K562 (cell line): Measurements from ENCODE around the gene TNNT2. TPM values are rescaled to one million over a fixed set of nuclear protein-coding genes. Genes with fewer than 3 reads are reported as not detected.

Source experiments
- ATAC-seq: fragments of 200-7000 bp; cut with Tn5 transposase; 3 replicates; pipeline ENCODE4 v1.9.1; 2020; ENCODE audit warnings: moderate library complexity
- BruUV-seq: library from RNA; stranded (reverse); fragments of 400-500 nt; replicated peaks from 2 replicates; lab custom pipeline; 2021; lab: Mats Ljungman, UMichigan
- CTCF ChIA-PET: fragments of 300-600 bp; formaldehyde crosslinking; extraction: SDS; loops from one replicate; lab custom pipeline; 2021; ENCODE audit warnings: low intra/inter-chr PET ratio; lab: Yijun Ruan, JAX
- POLR2A ChIA-PET: fragments of 300-600, 350-650 bp; sonication (Branson Sonifier 250); formaldehyde crosslinking; extraction: SDS; loops from one replicate; lab custom pipeline; 2021; ENCODE audit warnings: antibody characterized with exemption, inconsistent platforms; lab: Yijun Ruan, JAX
- DNase-seq, 4 experiments: peaks; one replicate each; pipeline versions ENCODE4 v3.0.0 to v3.0.0-alpha.2; 2011 to 2018; ENCODE audit warnings: low spot score in 3 of 4, mixed read lengths in 3 of 4; ENCODE audit errors: extremely low read depth in 1 of 4
- FAIRE-seq: peaks from 2 replicates; lab custom pipeline; 2011; peaks lifted over from hg19 to GRCh38; lab: Jason Lieb, UNC
- H2AFZ ChIP-seq: 2 replicates; pipeline ENCODE4 v1.6.0; 2011; ENCODE audit warnings: low read depth, low read length, control low read depth, inconsistent platforms
- H3K27ac ChIP-seq: fragments of 200-600 bp; 3 replicates; pipeline ENCODE4 v1.8.0; 2011; ENCODE audit warnings: low read depth, mild to moderate bottlenecking, control low read depth, inconsistent platforms, low read length, moderate library complexity, mixed read lengths; ENCODE audit errors: extremely low read depth
- H3K27me3 ChIP-seq, 2 experiments: fragments of 300-600 bp in 1 of 2; 2 replicates in 1 of 2; 3 replicates in 1 of 2; pipeline versions ENCODE4 v1.6.0 to v1.8.0; 2011; ENCODE audit warnings: inconsistent platforms in 2 of 2, low read length in 2 of 2, mild to moderate bottlenecking in 1 of 2, mixed read lengths in 1 of 2, moderate library complexity in 1 of 2; ENCODE audit not compliant: control insufficient read depth in 2 of 2, insufficient read depth in 2 of 2
- H3K36me3 ChIP-seq: fragments of 300-600 bp; 3 replicates; pipeline ENCODE4 v1.8.0; 2011; ENCODE audit warnings: mild to moderate bottlenecking, low read length, inconsistent platforms; ENCODE audit not compliant: control insufficient read depth, insufficient read depth
- H3K4me1 ChIP-seq, 2 experiments: fragments of 200-600 bp in 1 of 2; replicated peaks in 1 of 2; 2 replicates in 1 of 2; 3 replicates in 1 of 2; pipeline versions ENCODE4 v1.5.1 to v1.8.0; 2011; ENCODE audit warnings: inconsistent platforms in 2 of 2, low read length in 2 of 2, mild to moderate bottlenecking in 1 of 2, mixed read lengths in 1 of 2, moderate library complexity in 1 of 2; ENCODE audit not compliant: control insufficient read depth in 2 of 2, insufficient read depth in 2 of 2
- H3K4me2 ChIP-seq: 2 replicates; pipeline ENCODE4 v1.6.1; 2011; ENCODE audit warnings: low read length, control low read depth, inconsistent platforms, mixed read lengths; ENCODE audit not compliant: insufficient read depth
- H3K4me3 ChIP-seq: fragments of 200-600 bp; sonication (generic), shearing (Covaris generic); 2 replicates; pipeline ENCODE4 v1.5.1; 2016; ENCODE audit warnings: control low read depth, inconsistent platforms
- H3K79me2 ChIP-seq: fragments of 200-600 bp; 3 replicates; pipeline ENCODE4 v1.8.0; 2011; ENCODE audit warnings: low read length, inconsistent platforms; ENCODE audit not compliant: control insufficient read depth, insufficient read depth
- H3K9ac ChIP-seq, 2 experiments: 2 replicates each; pipeline versions ENCODE4 v1.6.0 to v1.6.1; 2011; ENCODE audit warnings: low read depth in 2 of 2, low read length in 2 of 2, control low read depth in 1 of 2, inconsistent platforms in 1 of 2, mild to moderate bottlenecking in 1 of 2, mixed read lengths in 1 of 2; ENCODE audit not compliant: insufficient read depth in 1 of 2
- H3K9me1 ChIP-seq: one replicate; pipeline ENCODE4 v1.6.0; 2011; ENCODE audit warnings: inconsistent platforms, mild to moderate bottlenecking, low read length, moderate library complexity; ENCODE audit not compliant: control insufficient read depth, insufficient read depth
- H3K9me3 ChIP-seq: replicated peaks from 2 replicates; pipeline ENCODE4 v1.5.1; 2011; ENCODE audit warnings: low read depth, low read length, inconsistent platforms; ENCODE audit not compliant: control insufficient read depth, insufficient read depth
- H4K20me1 ChIP-seq: replicated peaks from 2 replicates; pipeline ENCODE4 v1.6.1; 2011; ENCODE audit warnings: low read length, inconsistent platforms, mixed read lengths; ENCODE audit not compliant: control insufficient read depth, insufficient read depth
- BMI1 ChIP-seq: fragments of 150-350 bp; IDR thresholded peaks from 2 replicates; pipeline ENCODE4 v1.6.1; 2014; ENCODE audit warnings: low read length
- MBD2 ChIP-seq: sonication (generic); IDR thresholded peaks from 2 replicates; pipeline ENCODE4 v1.6.1; 2016; ENCODE audit warnings: low read depth, borderline replicate concordance
- NR1H2 ChIP-seq: sonication (generic); formaldehyde crosslinking; IDR thresholded peaks from 2 replicates; pipeline ENCODE4 v1.4.0; 2020; ENCODE audit warnings: mild to moderate bottlenecking, missing genetic modification reagents
- SRSF1 ChIP-seq: fragments of 200-400 bp; formaldehyde crosslinking; IDR thresholded peaks from 2 replicates; pipeline ENCODE4 v1.6.1; 2017; ENCODE audit warnings: mild to moderate bottlenecking, low read depth, low read length, moderate library complexity
- TGIF2 ChIP-seq: sonication (generic); formaldehyde crosslinking; IDR thresholded peaks from 2 replicates; pipeline ENCODE4 v1.8.1; 2022; ENCODE audit warnings: mild to moderate bottlenecking, missing genetic modification reagents, moderate library complexity
- ZBED1 ChIP-seq: IDR thresholded peaks from 2 replicates; pipeline ENCODE4 v1.6.1; 2014
- ZFP36 ChIP-seq: fragments of 150-350 bp; IDR thresholded peaks from 2 replicates; pipeline ENCODE4 v1.6.1; 2018; ENCODE audit warnings: low read length, low read depth; ENCODE audit not compliant: partially characterized antibody
- ZNF224 ChIP-seq: sonication (generic); formaldehyde crosslinking; IDR thresholded peaks from 2 replicates; pipeline ENCODE4 v1.8.0; 2022; ENCODE audit warnings: mild to moderate bottlenecking, missing genetic modification reagents
- WGBS: fragments of 100-300 bp; shearing (Covaris generic); methylation state at CpG from one replicate; pipeline ENCODE4 v1.1.6; 2016; ENCODE audit warnings: low coverage, mixed read lengths; ENCODE audit not compliant: insufficient coverage; ENCODE audit errors: missing lambda C conversion rate; 5-methylcytosine and 5-hydroxymethylcytosine counted together
- in situ Hi-C: fragments of 300-500 bp; cut with MboI; formaldehyde crosslinking; loops from 4 replicates; pipeline ENCODE4 v1.15.0; 2018; ENCODE audit warnings: inconsistent platforms, mixed read lengths
- intact Hi-C: fragments of 100-400 bp; cut with micrococcal nuclease; formaldehyde crosslinking; loops from 2 replicates; pipeline ENCODE4 v1.14.2; 2022
- polyA plus RNA-seq, 8 experiments: library from polyadenylated mRNA; depleted of rRNA in 4 of 8; stranded (reverse) in 5 of 8; unstranded in 3 of 8; fragments of >200 nt; fragmentation: Nextera tagmentation in 2 of 8; fragmentation: Illumina TruSeq in 1 of 8; extraction: Ambion mirVana in 2 of 8; extraction: Trizol in 1 of 8; gene quantifications; 2 replicates each; pipeline versions ENCODE4 v1.2.1 to v1.2.3, GENCODE V29; 2011 to 2014; ENCODE audit warnings: inconsistent platforms in 1 of 8, missing spikeins in 1 of 8
- total RNA-seq, 7 experiments: library from RNA; depleted of rRNA in 6 of 7; stranded (reverse); fragments of >200 nt in 6 of 7; fragmentation: Illumina TruSeq in 2 of 7; extraction: Trizol in 2 of 7; gene quantifications; 2 replicates each; pipeline versions ENCODE4 v1.2.1 to v1.2.3, GENCODE V29; 2011 to 2021; ENCODE audit warnings: low replicate concordance in 1 of 7

The TNNT2 gene
- total and polyA plus RNA-seq, 9 of the 15 experiments (the other 6 are each of a cell fraction or from before 2014, with no cell fraction given) = not detected

GRCh38 chr1:201420608-201421002, 43.1 kb upstream of the TNNT2 start:
- Histone ChIP-seq H3K9me1 (peaks cover 10% of the 10 kb centered on the region), H3K27ac (no peak overlapping the region), H3K27me3 (peaks cover 38 to 54% of the 10 kb centered on the region in 2 experiments; a peak in 4 of 5 replicates), H3K9me3 (no peaks in the 10 kb centered on the region), H3K4me3 (no peak overlapping the region), H3K9ac (no peak overlapping the region), H3K36me3 (no peaks in the 10 kb centered on the region), H3K79me2 (no peaks in the 10 kb centered on the region), H3K4me1 (no peaks in the 10 kb centered on the region), H2AFZ (no peak overlapping the region), H4K20me1 (peaks cover 5% of the 10 kb centered on the region; the same call in 1 of the 2 replicates), H3K4me2 (no peak overlapping the region)
- no TSS peak for BruUV-seq
- ATAC-seq = no peak
- 2% methylated on average over 7 of the region's 7 CpGs for WGBS
- in situ Hi-C loops (no loop called here), intact Hi-C loops (no loop called here)
- CTCF ChIA-PET = no interaction called here
- POLR2A ChIA-PET = interaction anchor here (0.6 to 1.1 kb wide), 3 partner anchors 10 to 157 kb away, joined by 3 to 6 read pairs (median 3); no protein-coding TSS in a partner anchor
- FAIRE-seq = no peak
- no peak for DNase-seq
- TF ChIP-seq ZBED1 = no peak
- no peak for TF ChIP-seq MBD2
- no peak for TF ChIP-seq TGIF2 (CRISPR knock-in tag)
- TF ChIP-seq NR1H2 (CRISPR knock-in tag) = no peak
- TF ChIP-seq ZFP36 = no peak
- TF ChIP-seq BMI1 = no peak
- no peak for TF ChIP-seq ZNF224 (CRISPR knock-in tag)
- TF ChIP-seq SRSF1 = no peak
- TF ChIP-seq, all 486 proteins: peak for 0
